GM12878 (cell line): Measurements from ENCODE around the gene FOXO3. TPM values are rescaled to one million over a fixed set of nuclear protein-coding genes. Genes with fewer than 3 reads are reported as not detected.

Experiments used
- ATAC-seq: fragments of 200-7000 bp; cut with Tn5 transposase; 3 replicates; pipeline ENCODE4 v1.9.1; 2020; ENCODE audit warnings: mild to moderate bottlenecking, moderate library complexity
- BruUV-seq: library from RNA; stranded (reverse); fragments of 400-500 nt; replicated peaks from 2 replicates; lab custom pipeline; 2021; lab: Mats Ljungman, UMichigan
- CTCF ChIA-PET: fragments of 300-600 bp; sonication (Branson Sonifier 250); formaldehyde crosslinking; extraction: SDS; loops from one replicate; lab custom pipeline; 2021; ENCODE audit warnings: inconsistent platforms; lab: Yijun Ruan, JAX
- POLR2A ChIA-PET: fragments of 350-600 bp; formaldehyde crosslinking; extraction: SDS; loops from one replicate; lab custom pipeline; 2021; ENCODE audit warnings: inconsistent platforms; lab: Charles Lee
- RAD21 ChIA-PET: fragments of 300-600 bp; sonication (Branson Sonifier 250); formaldehyde crosslinking; loops from one replicate; lab custom pipeline; 2023; ENCODE audit warnings: antibody characterized with exemption; ENCODE audit not compliant: unreplicated experiment; lab: Charles Lee
- SMC1A ChIA-PET: fragments of 300-600 bp; sonication (Branson Sonifier 250); formaldehyde crosslinking; loops from one replicate; lab custom pipeline; 2023; ENCODE audit not compliant: unreplicated experiment, uncharacterized antibody; lab: Charles Lee
- DNase-seq: peaks from one replicate; pipeline ENCODE4 v3.0.0-alpha.2; 2011; ENCODE audit warnings: low read depth, low spot score
- FAIRE-seq: peaks from 3 replicates; lab custom pipeline; 2011; peaks lifted over from hg19 to GRCh38; lab: Jason Lieb, UNC
- H2AFZ ChIP-seq: 2 replicates; pipeline ENCODE4 v1.6.0; 2011; ENCODE audit warnings: low read depth, low read length, control low read depth; ENCODE audit not compliant: control insufficient read depth
- H3K27ac ChIP-seq: 2 replicates; pipeline ENCODE4 v1.5.1; 2011; ENCODE audit warnings: control low read depth; ENCODE audit not compliant: control insufficient read depth, insufficient read depth
- H3K27me3 ChIP-seq, 2 experiments: replicated peaks in 1 of 2; 2 replicates each; pipeline versions ENCODE4 v1.6.0 to v1.6.1; 2011; ENCODE audit warnings: low read length in 1 of 2; ENCODE audit not compliant: control insufficient read depth in 2 of 2, insufficient read depth in 2 of 2
- H3K36me3 ChIP-seq, 2 experiments: 2 replicates each; pipeline ENCODE4 v1.5.1; 2011; ENCODE audit warnings: low read length in 1 of 2; ENCODE audit not compliant: control insufficient read depth in 2 of 2, insufficient read depth in 2 of 2
- H3K4me1 ChIP-seq: 2 replicates; pipeline ENCODE4 v1.6.1; 2011; ENCODE audit warnings: mild to moderate bottlenecking, low read length, moderate library complexity, mixed read lengths; ENCODE audit not compliant: control insufficient read depth, insufficient read depth
- H3K4me2 ChIP-seq: 2 replicates; pipeline ENCODE4 v1.6.0; 2011; ENCODE audit warnings: control low read depth; ENCODE audit not compliant: control insufficient read depth, insufficient read depth
- H3K4me3 ChIP-seq: fragments of 200-600 bp; sonication (generic); 2 replicates; pipeline ENCODE4 v1.5.1; 2016
- H3K79me2 ChIP-seq: 2 replicates; pipeline ENCODE4 v1.6.0; 2011; ENCODE audit warnings: low read length; ENCODE audit not compliant: control insufficient read depth, insufficient read depth
- H3K9ac ChIP-seq: 2 replicates; pipeline ENCODE4 v1.8.0; 2011; ENCODE audit warnings: low read length, control low read depth, mixed read lengths; ENCODE audit not compliant: control insufficient read depth, insufficient read depth
- H3K9me3 ChIP-seq: replicated peaks from 3 replicates; pipeline ENCODE4 v1.5.1; 2011; ENCODE audit warnings: mild to moderate bottlenecking, low read length; ENCODE audit not compliant: control insufficient read depth, insufficient read depth
- H4K20me1 ChIP-seq: 2 replicates; pipeline ENCODE4 v1.6.0; 2011; ENCODE audit not compliant: control insufficient read depth, insufficient read depth
- ATF7 ChIP-seq: fragments of 450-650 bp; IDR thresholded peaks from 2 replicates; pipeline ENCODE4 v1.6.1; 2016; ENCODE audit warnings: low read depth, mild to moderate bottlenecking
- CHD1 ChIP-seq: IDR thresholded peaks from 2 replicates; pipeline ENCODE4 v1.6.1; 2012; ENCODE audit warnings: low read depth, low read length, improper control_type of control experiment
- CREB1 ChIP-seq: IDR thresholded peaks from 2 replicates; pipeline ENCODE4 v1.6.1; 2012; ENCODE audit warnings: low read depth, mild to moderate bottlenecking, inconsistent platforms
- HCFC1 ChIP-seq: fragments of 150-350 bp; IDR thresholded peaks from 2 replicates; pipeline ENCODE4 v1.6.1; 2014; ENCODE audit warnings: low read length
- MEF2B ChIP-seq: fragments of 450-650 bp; IDR thresholded peaks from 2 replicates; pipeline ENCODE4 v1.6.1; 2018; ENCODE audit warnings: mild to moderate bottlenecking, moderate library complexity; ENCODE audit not compliant: partially characterized antibody, poor library complexity, severe bottlenecking
- MTA2 ChIP-seq: fragments of 450-650 bp; IDR thresholded peaks from 2 replicates; pipeline ENCODE4 v1.6.1; 2016; ENCODE audit warnings: low read depth, mild to moderate bottlenecking, moderate library complexity
- NBN ChIP-seq: fragments of 450-650 bp; IDR thresholded peaks from 2 replicates; pipeline ENCODE4 v1.6.1; 2016
- NFYA ChIP-seq: IDR thresholded peaks from 2 replicates; pipeline ENCODE4 v1.6.1; 2011; ENCODE audit warnings: low read depth, mild to moderate bottlenecking, low read length, improper control_type of control experiment, borderline replicate concordance
- TCF3 ChIP-seq: IDR thresholded peaks from 2 replicates; pipeline ENCODE4 v1.6.1; 2012; ENCODE audit warnings: low read depth, mild to moderate bottlenecking, low read length, borderline replicate concordance; ENCODE audit not compliant: insufficient read depth
- YY1 ChIP-seq: IDR thresholded peaks from 2 replicates; pipeline ENCODE4 v1.6.1; 2011; ENCODE audit warnings: low read depth, mild to moderate bottlenecking, low read length
- ZNF217 ChIP-seq: fragments of 450-650 bp; IDR thresholded peaks from 2 replicates; pipeline ENCODE4 v1.6.1; 2017; ENCODE audit warnings: antibody characterized with exemption, mild to moderate bottlenecking
- ZZZ3 ChIP-seq: IDR thresholded peaks from 2 replicates; pipeline ENCODE4 v1.6.1; 2011; ENCODE audit warnings: low read depth; ENCODE audit not compliant: control insufficient read depth, insufficient read length
- WGBS: methylation state at CpG from one replicate; pipeline ENCODE4 v1.1.6; 2016; ENCODE audit warnings: low lambda C conversion rate; ENCODE audit not compliant: insufficient replicate concordance, insufficient coverage; ENCODE audit errors: missing lambda C conversion rate; 5-methylcytosine and 5-hydroxymethylcytosine counted together
- in situ Hi-C: fragments of 300-500 bp; cut with MboI; formaldehyde crosslinking; loops from 9 replicates; pipeline ENCODE4 v1.14.3; 2018; ENCODE audit warnings: mixed read lengths
- intact Hi-C: fragments of 100-400 bp; cut with micrococcal nuclease; formaldehyde crosslinking; loops from one replicate; pipeline ENCODE4 v1.14.2; 2022; ENCODE audit not compliant: unreplicated experiment
- polyA plus RNA-seq, 11 experiments: library from polyadenylated mRNA; depleted of rRNA in 4 of 11; unstranded in 6 of 11; stranded (reverse) in 5 of 11; fragments of >200 nt; fragmentation: Nextera tagmentation in 4 of 11; fragmentation: Illumina TruSeq in 1 of 11; extraction: Ambion mirVana in 4 of 11; extraction: Trizol in 1 of 11; gene quantifications; 1 replicate in 1 of 11; 2 replicates in 10 of 11; pipeline versions ENCODE4 v1.2.1 to v1.2.3, GENCODE V29; 2011 to 2016; ENCODE audit warnings: inconsistent platforms in 2 of 11, missing spikeins in 2 of 11, low read depth in 1 of 11
- total RNA-seq, 4 experiments: library from RNA; depleted of rRNA in 3 of 4; stranded (reverse); fragments of >200 nt in 3 of 4; fragmentation: Illumina TruSeq in 1 of 4; extraction: Trizol in 1 of 4; gene quantifications; 2 replicates each; pipeline versions ENCODE4 v1.2.1 to v1.2.3, GENCODE V29; 2013 to 2021
- TF ChIP-seq, protein P1 (sequence below): fragments of 150-350 bp; IDR thresholded peaks from 2 replicates; pipeline ENCODE4 v1.6.1; 2014; ENCODE audit warnings: mild to moderate bottlenecking, low read depth, low read length
- TF ChIP-seq, protein P2 (sequence below): IDR thresholded peaks from 2 replicates; pipeline ENCODE4 v1.6.1; 2012; ENCODE audit warnings: mild to moderate bottlenecking, low read depth, low read length

Gene FOXO3
- total and polyA plus RNA-seq, 10 of the 15 experiments (the other 5 are each of a cell fraction or from before 2014, with no cell fraction given) = 0.82 to 4.5 (median 1.7) TPM

DNA sequence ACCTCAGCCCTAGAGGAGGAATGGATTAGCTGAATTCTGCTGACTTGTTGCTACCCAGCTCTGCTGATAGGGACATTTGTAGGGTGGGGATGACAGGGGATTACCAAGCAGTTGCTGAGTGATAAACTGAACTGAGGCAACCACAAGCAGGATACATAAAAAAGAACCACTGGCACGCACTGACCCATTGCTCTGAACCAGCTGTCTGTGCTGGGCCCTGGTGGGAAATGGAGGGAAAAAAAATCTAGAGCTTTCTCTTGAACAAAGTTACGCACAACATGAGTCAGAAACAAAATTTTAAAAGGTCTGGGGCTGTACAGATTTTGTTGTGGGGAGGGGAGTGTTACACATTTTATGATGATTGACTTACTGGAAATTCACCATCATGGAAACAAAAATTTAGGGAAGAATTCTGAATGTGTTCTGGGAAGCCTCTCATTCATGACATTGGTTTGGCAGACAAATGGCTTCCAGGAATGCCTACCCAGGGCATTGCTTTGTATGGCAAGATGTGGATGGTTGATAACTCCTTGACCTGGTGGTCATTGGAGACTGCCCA lies 37.7 kb downstream of the FOXO3 start (continued):
- peak; percentile 46; the same call in 1 of the 2 replicates for TF ChIP-seq CREB1

GRCh38 chr6:108604156-108604555 lies 43.4 kb downstream of the FOXO3 start:
- WGBS = 91% methylated on average over 5 of the region's 5 CpGs
- ChIA-PET POLR2A (no interaction called here), CTCF (interaction anchor here (0.7 to 1.1 kb wide), 2 partner anchors 16 to 179 kb away, joined by 3 read pairs; no protein-coding TSS in a partner anchor)
- H3K4me3 ChIP-seq = no peak overlapping the region
- peaks cover 7% of the 10 kb centered on the region for H3K4me1 ChIP-seq
- no peak overlapping the region for H2AFZ ChIP-seq
- no peak overlapping the region for H3K27ac ChIP-seq
- no peak for ATAC-seq
- DNase-seq = no peak
- H3K27me3 ChIP-seq = no peaks in the 10 kb centered on the region
- H3K79me2 ChIP-seq = peaks cover 22% of the 10 kb centered on the region
- FAIRE-seq = no peak
- no peaks in the 10 kb centered on the region for H3K9me3 ChIP-seq
- no peak overlapping the region for H3K9ac ChIP-seq
- TF ChIP-seq ATF7 (no peak), NBN (no peak), ZZZ3 (no peak), CHD1 (no peak), YY1 (no peak), TCF3 (no peak), HCFC1 (no peak), NFYA (no peak), MTA2 (no peak), ZNF217 (no peak), MEF2B (no peak)
- TF ChIP-seq, protein P1, sequence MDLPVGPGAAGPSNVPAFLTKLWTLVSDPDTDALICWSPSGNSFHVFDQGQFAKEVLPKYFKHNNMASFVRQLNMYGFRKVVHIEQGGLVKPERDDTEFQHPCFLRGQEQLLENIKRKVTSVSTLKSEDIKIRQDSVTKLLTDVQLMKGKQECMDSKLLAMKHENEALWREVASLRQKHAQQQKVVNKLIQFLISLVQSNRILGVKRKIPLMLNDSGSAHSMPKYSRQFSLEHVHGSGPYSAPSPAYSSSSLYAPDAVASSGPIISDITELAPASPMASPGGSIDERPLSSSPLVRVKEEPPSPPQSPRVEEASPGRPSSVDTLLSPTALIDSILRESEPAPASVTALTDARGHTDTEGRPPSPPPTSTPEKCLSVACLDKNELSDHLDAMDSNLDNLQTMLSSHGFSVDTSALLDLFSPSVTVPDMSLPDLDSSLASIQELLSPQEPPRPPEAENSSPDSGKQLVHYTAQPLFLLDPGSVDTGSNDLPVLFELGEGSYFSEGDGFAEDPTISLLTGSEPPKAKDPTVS = no peak
- TF ChIP-seq, protein P2, sequence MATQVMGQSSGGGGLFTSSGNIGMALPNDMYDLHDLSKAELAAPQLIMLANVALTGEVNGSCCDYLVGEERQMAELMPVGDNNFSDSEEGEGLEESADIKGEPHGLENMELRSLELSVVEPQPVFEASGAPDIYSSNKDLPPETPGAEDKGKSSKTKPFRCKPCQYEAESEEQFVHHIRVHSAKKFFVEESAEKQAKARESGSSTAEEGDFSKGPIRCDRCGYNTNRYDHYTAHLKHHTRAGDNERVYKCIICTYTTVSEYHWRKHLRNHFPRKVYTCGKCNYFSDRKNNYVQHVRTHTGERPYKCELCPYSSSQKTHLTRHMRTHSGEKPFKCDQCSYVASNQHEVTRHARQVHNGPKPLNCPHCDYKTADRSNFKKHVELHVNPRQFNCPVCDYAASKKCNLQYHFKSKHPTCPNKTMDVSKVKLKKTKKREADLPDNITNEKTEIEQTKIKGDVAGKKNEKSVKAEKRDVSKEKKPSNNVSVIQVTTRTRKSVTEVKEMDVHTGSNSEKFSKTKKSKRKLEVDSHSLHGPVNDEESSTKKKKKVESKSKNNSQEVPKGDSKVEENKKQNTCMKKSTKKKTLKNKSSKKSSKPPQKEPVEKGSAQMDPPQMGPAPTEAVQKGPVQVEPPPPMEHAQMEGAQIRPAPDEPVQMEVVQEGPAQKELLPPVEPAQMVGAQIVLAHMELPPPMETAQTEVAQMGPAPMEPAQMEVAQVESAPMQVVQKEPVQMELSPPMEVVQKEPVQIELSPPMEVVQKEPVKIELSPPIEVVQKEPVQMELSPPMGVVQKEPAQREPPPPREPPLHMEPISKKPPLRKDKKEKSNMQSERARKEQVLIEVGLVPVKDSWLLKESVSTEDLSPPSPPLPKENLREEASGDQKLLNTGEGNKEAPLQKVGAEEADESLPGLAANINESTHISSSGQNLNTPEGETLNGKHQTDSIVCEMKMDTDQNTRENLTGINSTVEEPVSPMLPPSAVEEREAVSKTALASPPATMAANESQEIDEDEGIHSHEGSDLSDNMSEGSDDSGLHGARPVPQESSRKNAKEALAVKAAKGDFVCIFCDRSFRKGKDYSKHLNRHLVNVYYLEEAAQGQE = no peak
- TF ChIP-seq, all 136 proteins: peak for 0
- H3K4me2 ChIP-seq = no peak overlapping the region
- no peaks in the 10 kb centered on the region for H3K36me3 ChIP-seq
- no peaks in the 10 kb centered on the region for H4K20me1 ChIP-seq
- intact Hi-C loops = no loop called here
- no TSS peak for BruUV-seq
- in situ Hi-C loops = no loop called here
- SMC1A ChIA-PET = interaction anchor here (0.6 to 2.8 kb wide), 4 partner anchors 10 to 51 kb away, joined by 3 to 9 read pairs (median 3); no protein-coding TSS in a partner anchor
- RAD21 ChIA-PET = interaction anchor here (1.0 kb wide), 1 partner anchor 11 kb away, joined by 5 read pairs; no protein-coding TSS in a partner anchor
